ENCODE measurements around the gene DAGLB.
A peak's percentile ranks its signal among the peaks of the same experiment; 100 is the strongest.

Gene DAGLB

DNA sequence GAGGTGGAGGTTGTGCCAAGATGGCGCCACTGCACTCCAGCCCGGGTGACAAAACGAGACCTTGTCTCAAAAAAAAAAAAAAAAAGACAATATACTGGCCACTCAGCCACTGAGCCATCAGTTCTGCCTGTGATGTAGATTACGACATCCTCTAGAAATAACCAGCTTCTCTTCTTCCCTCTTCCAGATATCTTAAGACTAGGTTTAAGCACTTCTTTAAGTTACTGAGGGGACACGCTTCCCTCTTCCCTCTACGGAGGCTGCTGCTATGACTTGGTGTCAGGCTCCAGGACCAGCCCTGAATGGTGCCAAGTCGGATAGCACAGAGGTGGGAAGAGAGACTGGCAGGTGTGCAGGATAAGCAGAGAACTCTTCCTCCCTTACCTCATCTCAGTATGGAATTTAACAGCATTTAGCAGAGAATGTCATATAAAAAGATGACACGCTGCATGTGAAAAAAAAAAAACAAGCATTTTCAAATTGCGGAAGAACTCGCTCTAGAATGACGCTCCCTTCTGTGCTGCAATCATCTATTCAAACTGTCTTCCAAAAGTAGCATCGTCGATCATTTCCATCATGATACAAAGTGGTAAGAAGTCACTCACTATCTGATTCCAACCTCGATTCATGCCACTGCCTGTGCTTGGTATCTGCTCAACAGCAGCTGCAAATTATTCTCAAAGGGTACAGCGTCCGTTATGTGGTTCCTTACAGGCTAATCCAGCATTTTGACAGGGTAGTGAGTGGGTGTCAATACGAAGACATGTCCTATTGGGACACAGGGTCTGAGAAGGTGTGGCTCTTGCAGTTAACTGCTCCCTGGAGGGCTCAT is 13.8 kb downstream of the DAGLB start:
- DNase-seq (ENCODE audit: low read depth) = no peak
- H3K4me3 ChIP-seq (ENCODE audit: low read depth, low read length) = no peak overlapping the region
- in situ Hi-C loops (cut with HindIII; ENCODE audit: low sequenced_read_pairs) = no loop called here
- TF ChIP-seq, protein P1, sequence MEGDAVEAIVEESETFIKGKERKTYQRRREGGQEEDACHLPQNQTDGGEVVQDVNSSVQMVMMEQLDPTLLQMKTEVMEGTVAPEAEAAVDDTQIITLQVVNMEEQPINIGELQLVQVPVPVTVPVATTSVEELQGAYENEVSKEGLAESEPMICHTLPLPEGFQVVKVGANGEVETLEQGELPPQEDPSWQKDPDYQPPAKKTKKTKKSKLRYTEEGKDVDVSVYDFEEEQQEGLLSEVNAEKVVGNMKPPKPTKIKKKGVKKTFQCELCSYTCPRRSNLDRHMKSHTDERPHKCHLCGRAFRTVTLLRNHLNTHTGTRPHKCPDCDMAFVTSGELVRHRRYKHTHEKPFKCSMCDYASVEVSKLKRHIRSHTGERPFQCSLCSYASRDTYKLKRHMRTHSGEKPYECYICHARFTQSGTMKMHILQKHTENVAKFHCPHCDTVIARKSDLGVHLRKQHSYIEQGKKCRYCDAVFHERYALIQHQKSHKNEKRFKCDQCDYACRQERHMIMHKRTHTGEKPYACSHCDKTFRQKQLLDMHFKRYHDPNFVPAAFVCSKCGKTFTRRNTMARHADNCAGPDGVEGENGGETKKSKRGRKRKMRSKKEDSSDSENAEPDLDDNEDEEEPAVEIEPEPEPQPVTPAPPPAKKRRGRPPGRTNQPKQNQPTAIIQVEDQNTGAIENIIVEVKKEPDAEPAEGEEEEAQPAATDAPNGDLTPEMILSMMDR (IDR thresholded peaks at IDR 0.05; ENCODE audit: low read depth, low read length, missing control alignments) = no peak

DNA sequence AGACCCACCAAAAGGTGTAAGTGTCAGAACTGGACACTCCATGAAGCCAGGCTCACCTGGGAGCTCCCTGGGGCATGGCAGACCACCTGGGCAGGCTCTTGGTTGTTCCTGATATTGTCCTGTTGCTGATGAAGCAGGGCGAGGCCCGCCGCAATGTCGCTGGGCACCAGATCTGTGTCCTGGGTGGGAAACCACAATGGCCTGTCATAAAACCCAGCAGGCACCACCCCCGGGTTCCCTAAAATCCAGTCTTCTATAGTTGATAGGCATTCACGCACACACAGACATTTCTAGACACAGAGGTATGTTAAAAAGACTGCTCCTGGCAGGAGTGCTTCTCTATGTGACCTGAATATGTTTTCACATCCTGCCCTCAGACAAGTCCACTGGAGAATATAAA is 15.0 kb downstream of the DAGLB start:
- no peak for DNase-seq (ENCODE audit: low read depth)
- TF ChIP-seq, protein P1 (IDR thresholded peaks at IDR 0.05; ENCODE audit: low read depth, low read length, missing control alignments) = no peak
- in situ Hi-C loops (cut with HindIII; ENCODE audit: low sequenced_read_pairs) = no loop called here
- no peak overlapping the region for H3K4me3 ChIP-seq (ENCODE audit: low read depth, low read length)

- in situ Hi-C loops (cut with HindIII; ENCODE audit: low sequenced_read_pairs) = no loop called here
- no peak for DNase-seq (ENCODE audit: low read depth)
- no peak overlapping the region for H3K4me3 ChIP-seq (ENCODE audit: low read depth, low read length)
- TF ChIP-seq, protein P1 (IDR thresholded peaks at IDR 0.05; ENCODE audit: low read depth, low read length, missing control alignments) = no peak
These were observed 16.8 kb downstream of the DAGLB start for GRCh38 chr7:6430974-6431373.

DNA sequence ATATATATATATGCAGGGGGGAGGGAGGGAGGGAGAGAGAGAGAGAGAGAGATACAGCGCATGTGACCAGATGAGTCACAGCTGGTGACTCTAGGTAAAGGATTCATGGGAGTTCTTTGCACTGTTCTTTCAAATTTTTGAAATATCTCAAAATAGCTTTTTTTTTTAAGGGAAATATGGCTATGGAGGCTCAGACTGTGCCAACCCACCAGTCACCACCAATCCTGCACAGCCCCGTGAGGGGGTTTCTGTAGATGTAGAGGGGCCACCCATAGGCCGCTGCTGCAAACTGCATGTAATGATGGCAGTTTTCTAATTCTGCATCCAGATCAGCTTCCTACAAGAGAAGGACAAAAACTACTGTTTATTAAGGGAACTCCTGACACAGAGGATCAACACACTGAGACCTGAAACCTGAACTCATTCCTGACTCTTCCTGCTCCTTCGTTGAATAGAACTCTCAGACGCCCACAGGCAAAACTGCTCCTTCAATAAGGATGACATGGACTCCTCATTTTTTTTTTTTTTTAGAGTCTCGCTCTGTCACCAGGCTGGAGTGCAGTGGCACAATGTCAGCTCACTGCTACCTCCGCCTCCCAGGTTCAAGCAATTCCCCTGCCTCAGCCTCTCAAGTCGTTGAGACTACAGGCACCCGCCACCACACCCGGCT is 17.3 kb downstream of the DAGLB start:
- DNase-seq (ENCODE audit: low read depth) = no peak
- in situ Hi-C loops (cut with HindIII; ENCODE audit: low sequenced_read_pairs) = no loop called here
- no peak overlapping the region for H3K4me3 ChIP-seq (ENCODE audit: low read depth, low read length)
- TF ChIP-seq, protein P1 (IDR thresholded peaks at IDR 0.05; ENCODE audit: low read depth, low read length, missing control alignments) = peak; percentile 38

DNA sequence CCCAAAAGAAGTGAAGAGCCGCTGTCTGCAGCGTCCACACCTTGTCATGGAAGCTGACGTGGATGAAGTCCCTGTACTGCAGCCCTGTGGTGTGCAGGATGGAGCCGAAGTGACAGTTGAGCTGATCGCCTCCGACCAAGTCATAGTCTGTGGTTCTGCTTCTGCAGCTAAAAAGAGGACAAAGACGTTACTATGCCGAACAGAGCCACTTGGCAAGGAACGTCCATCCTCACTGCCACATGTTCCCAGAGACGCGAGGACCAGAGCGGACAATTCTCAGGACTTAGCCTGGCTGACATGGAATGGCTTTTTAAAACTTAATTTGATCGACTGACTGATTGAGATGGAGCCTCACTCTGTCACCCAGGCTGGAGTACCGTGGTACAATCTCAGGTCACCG is 21.8 kb downstream of the DAGLB start:
- TF ChIP-seq, protein P1 (IDR thresholded peaks at IDR 0.05; ENCODE audit: low read depth, low read length, missing control alignments) = no peak
- no peak for DNase-seq (ENCODE audit: low read depth)
- no peak overlapping the region for H3K4me3 ChIP-seq (ENCODE audit: low read depth, low read length)
- in situ Hi-C loops (cut with HindIII; ENCODE audit: low sequenced_read_pairs) = no loop called here

- TF ChIP-seq, protein P1 (IDR thresholded peaks at IDR 0.05; ENCODE audit: low read depth, low read length, missing control alignments) = no peak
- in situ Hi-C loops (cut with HindIII; ENCODE audit: low sequenced_read_pairs) = no loop called here
- no peak for DNase-seq (ENCODE audit: low read depth)
- H3K4me3 ChIP-seq (ENCODE audit: low read depth, low read length) = no peak overlapping the region
These were observed 23.6 kb downstream of the DAGLB start for GRCh38 chr7:6423942-6424701.

All from astrocyte of the cerebellum (primary cell).